Measurements from ENCODE around the gene TNNC2. TPM values are rescaled to one million over a fixed set of nuclear protein-coding genes. Genes with fewer than 3 reads are reported as not detected.

TNNC2 gene
- total and polyA plus RNA-seq, 2 experiments from 2014 or later: 0.59 to 32.5 TPM

GRCh38 chr20:45796337-45797065 lies 30.6 kb downstream of the TNNC2 start (continued):
- TF ChIP-seq ZNF462 (CRISPR knock-in tag; IDR thresholded peaks at IDR 0.05) (no peak), ZNF331 (CRISPR knock-in tag; IDR thresholded peaks at IDR 0.05; ENCODE audit: low read depth) (no peak), ZNF114 (CRISPR knock-in tag; IDR thresholded peaks at IDR 0.05) (no peak), CREB1 (CRISPR knock-in tag; IDR thresholded peaks at IDR 0.05; ENCODE audit: low read depth) (no peak), EZH2 (IDR thresholded peaks at IDR 0.05; ENCODE audit: low read depth, unreplicated experiment) (no peak), POLR2AphosphoS5 (IDR thresholded peaks at IDR 0.05; ENCODE audit: low read depth) (no peak), ETS1 (IDR thresholded peaks at IDR 0.05) (no peak)

Measured in GM23338 (cell line).